Common myeloid progenitor, CD34-positive (primary cell): ENCODE measurements around the gene TNNT1.
"Not testable (repeated sequence)": the region's sequence is repeated elsewhere in the genome, so short reads cannot be mapped to it uniquely, and the experiment has no call there.

ENCODE experiments used
- CTCF ChIA-PET: fragments of 350-600 bp; sonication (Branson Sonifier 250); formaldehyde crosslinking; loops from one replicate; lab custom pipeline; 2021; ENCODE audit warnings: antibody characterized with exemption; lab: Charles Lee
- POLR2A ChIA-PET: fragments of 350-600 bp; sonication (Branson Sonifier 250); formaldehyde crosslinking; loops from one replicate; lab custom pipeline; 2021; ENCODE audit warnings: antibody characterized with exemption; lab: Charles Lee
- DNase-seq, 3 donors: peaks; one replicate each; pipeline versions ENCODE4 v3.0.0 to v3.0.0-alpha.2; 2013
- H3K27ac ChIP-seq, 2 experiments: 1 replicate in 1 of 2; 2 replicates in 1 of 2; pipeline ENCODE4 v1.7.0; 2013; ENCODE audit warnings: inconsistent platforms in 2 of 2, low read length in 2 of 2, mild to moderate bottlenecking in 2 of 2, low read depth in 1 of 2, moderate library complexity in 1 of 2; ENCODE audit not compliant: severe bottlenecking in 2 of 2, insufficient read depth in 1 of 2, poor library complexity in 1 of 2
- H3K27me3 ChIP-seq, 5 experiments: replicated peaks in 2 of 5; 1 replicate in 3 of 5; 2 replicates in 2 of 5; pipeline versions ENCODE4 v1.6.1 to v1.7.0; 2013; ENCODE audit warnings: low read length in 4 of 5, mild to moderate bottlenecking in 2 of 5, moderate library complexity in 2 of 5, inconsistent platforms in 1 of 5; ENCODE audit not compliant: insufficient read depth in 5 of 5, control insufficient read depth in 4 of 5
- H3K36me3 ChIP-seq, 4 experiments: 1 replicate in 2 of 4; 2 replicates in 2 of 4; pipeline versions ENCODE4 v1.6.1 to v1.7.0; 2013; ENCODE audit warnings: low read length in 3 of 4, control low read depth in 1 of 4, mild to moderate bottlenecking in 1 of 4; ENCODE audit not compliant: control insufficient read depth in 4 of 4, insufficient read depth in 4 of 4
- H3K4me1 ChIP-seq, 4 experiments: 1 replicate in 3 of 4; 2 replicates in 1 of 4; pipeline versions ENCODE4 v1.6.1 to v1.7.1; 2013; ENCODE audit warnings: low read length in 3 of 4, mild to moderate bottlenecking in 3 of 4, control low read depth in 1 of 4, inconsistent platforms in 1 of 4, moderate library complexity in 1 of 4; ENCODE audit not compliant: control insufficient read depth in 4 of 4, insufficient read depth in 4 of 4; ENCODE audit errors: control extremely low read depth in 1 of 4
- H3K4me3 ChIP-seq, 7 experiments: 1 replicate in 4 of 7; 2 replicates in 3 of 7; pipeline versions ENCODE4 v1.5.1 to v1.7.0; 2013; ENCODE audit warnings: mild to moderate bottlenecking in 7 of 7, low read length in 6 of 7, moderate library complexity in 6 of 7, inconsistent platforms in 2 of 7, low read depth in 2 of 7, control low read depth in 1 of 7; ENCODE audit not compliant: insufficient read depth in 4 of 7, control insufficient read depth in 1 of 7; ENCODE audit errors: extremely low read depth in 1 of 7
- H3K9me3 ChIP-seq, 5 experiments: 1 replicate in 4 of 5; 2 replicates in 1 of 5; pipeline versions ENCODE4 v1.6.1 to v1.7.1; 2013; ENCODE audit warnings: low read length in 4 of 5, mild to moderate bottlenecking in 2 of 5, inconsistent platforms in 1 of 5, low read depth in 1 of 5, moderate library complexity in 1 of 5; ENCODE audit not compliant: control insufficient read depth in 4 of 5, insufficient read depth in 2 of 5; ENCODE audit errors: control extremely low read depth in 1 of 5
- WGBS: methylation state at CpG from one replicate; pipeline ENCODE4 v1.1.5; 2013; ENCODE audit not compliant: insufficient coverage; 5-methylcytosine and 5-hydroxymethylcytosine counted together

TNNT1 gene

GRCh38 chr19:55155784-55156183, 6.8 kb upstream of the TNNT1 start:
- H3K27ac ChIP-seq, H3K9me3 ChIP-seq, DNase-seq, CTCF ChIA-PET, H3K36me3 ChIP-seq: not testable (repeated sequence)
- peaks cover 0 to 24% (median 13%) of the 10 kb centered on the region in 4 experiments for H3K4me1 ChIP-seq
- H3K4me3 ChIP-seq: peak overlapping the region in 4 of 7 experiments; percentile 17 to 63 (median 50)
- POLR2A ChIA-PET: interaction anchor here (0.6 kb wide), 1 partner anchor 33 kb away, joined by 4 read pairs; no protein-coding TSS in a partner anchor
- WGBS: 7% methylated on average over 5 of the region's 5 CpGs
- peaks cover 0 to 40% (median 3%) of the 10 kb centered on the region in 5 experiments for H3K27me3 ChIP-seq

- ChIA-PET CTCF (interaction anchor here (0.7 to 0.9 kb wide), 2 partner anchors 12 to 351 kb away, joined by 3 to 8 read pairs; no protein-coding TSS in a partner anchor), POLR2A (no interaction called here)
- H3K36me3 ChIP-seq: no peaks in the 10 kb centered on the region
- no peak overlapping the region for H3K27ac ChIP-seq
- no peak for DNase-seq
- H3K4me1 ChIP-seq: peaks cover 0 to 15% (median 13%) of the 10 kb centered on the region in 4 experiments
- H3K9me3 ChIP-seq: no peaks in the 10 kb centered on the region
- 92% methylated on average over 10 of the region's 12 CpGs for WGBS
- H3K4me3 ChIP-seq: no peak overlapping the region
- peaks cover 0 to 54% (median 3%) of the 10 kb centered on the region in 5 experiments for H3K27me3 ChIP-seq
Observed at GRCh38 chr19:55153652-55154264, 4.8 kb upstream of the TNNT1 start.

GRCh38 chr19:55152017-55152416, 3.0 kb upstream of the TNNT1 start:
- Histone ChIP-seq H3K27me3 (peaks cover 0 to 57% (median 3%) of the 10 kb centered on the region in 5 experiments), H3K27ac (no peak overlapping the region), H3K4me1 (peaks cover 0 to 14% (median 9%) of the 10 kb centered on the region in 4 experiments), H3K36me3 (no peaks in the 10 kb centered on the region), H3K9me3 (no peaks in the 10 kb centered on the region), H3K4me3 (no peak overlapping the region)
- POLR2A ChIA-PET: no interaction called here
- CTCF ChIA-PET: interaction anchor here (0.9 to 1.7 kb wide), 4 partner anchors 9 to 271 kb away, joined by 3 to 6 read pairs (median 4); no protein-coding TSS in a partner anchor
- no peak for DNase-seq

- 72% methylated on average over 7 of the region's 9 CpGs for WGBS
- Histone ChIP-seq H3K4me3 (no peak overlapping the region), H3K27ac (no peak overlapping the region), H3K4me1 (peaks cover 0 to 14% (median 12%) of the 10 kb centered on the region in 4 experiments), H3K36me3 (no peaks in the 10 kb centered on the region), H3K9me3 (no peaks in the 10 kb centered on the region), H3K27me3 (peaks cover 0 to 73% (median 2%) of the 10 kb centered on the region in 5 experiments)
- ChIA-PET POLR2A (interaction anchor here (0.7 kb wide), 1 partner anchor 236 kb away, joined by 3 read pairs; the partner anchor contains the start of gene TMEM238), CTCF (interaction anchor here (0.6 to 4.3 kb wide), 2 partner anchors 12 to 298 kb away, joined by 3 to 25 read pairs; no protein-coding TSS in a partner anchor)
- no peak for DNase-seq
Observed at GRCh38 chr19:55147545-55148251, 1.3 kb downstream of the TNNT1 start.

GRCh38 chr19:55146705-55147273, 2.2 kb downstream of the TNNT1 start:
- Histone ChIP-seq H3K27ac (peak overlapping the region in 1 of 2 experiments; percentile 34), H3K4me1 (peaks cover 0 to 14% (median 12%) of the 10 kb centered on the region in 4 experiments), H3K36me3 (no peaks in the 10 kb centered on the region), H3K9me3 (no peaks in the 10 kb centered on the region), H3K27me3 (peaks cover 0 to 82% (median 2%) of the 10 kb centered on the region in 5 experiments), H3K4me3 (peak overlapping the region in 1 of 7 experiments; percentile 28)
- POLR2A ChIA-PET: interaction anchor here (0.7 kb wide), 1 partner anchor 237 kb away, joined by 3 read pairs; the partner anchor contains the start of gene TMEM238
- under 1% methylated on average over 17 of the region's 27 CpGs for WGBS
- DNase-seq: no peak
- CTCF ChIA-PET: interaction anchor here (0.6 to 4.3 kb wide), 4 partner anchors 13 to 299 kb away, joined by 3 to 25 read pairs (median 4); no protein-coding TSS in a partner anchor

GRCh38 chr19:55146078-55146704, 2.8 kb downstream of the TNNT1 start:
- no peaks in the 10 kb centered on the region for H3K9me3 ChIP-seq
- POLR2A ChIA-PET: no interaction called here
- CTCF ChIA-PET: interaction anchor here (1.1 to 4.3 kb wide), 3 partner anchors 13 to 44 kb away, joined by 3 to 25 read pairs (median 5); no protein-coding TSS in a partner anchor
- peak in 2 of 3 donors; percentile 66 to 67 for DNase-seq
- H3K27ac ChIP-seq: peak overlapping the region in 1 of 2 experiments; percentile 25
- peaks cover 0 to 82% (median 2%) of the 10 kb centered on the region in 5 experiments for H3K27me3 ChIP-seq
- no peaks in the 10 kb centered on the region for H3K36me3 ChIP-seq
- peak overlapping the region in 4 of 7 experiments; percentile 4 to 19 (median 10) for H3K4me3 ChIP-seq
- peaks cover 0 to 16% (median 14%) of the 10 kb centered on the region in 4 experiments for H3K4me1 ChIP-seq
- WGBS: 0% methylated on average over 16 of the region's 41 CpGs
